ENCODE measurements around the gene POLQ. TPM values are rescaled to one million over a fixed set of nuclear protein-coding genes. Genes with fewer than 3 reads are reported as not detected.
"Not testable (repeated sequence)": the region's sequence is repeated elsewhere in the genome, so short reads cannot be mapped to it uniquely, and the experiment has no call there.

POLQ gene
- total RNA-seq, 4 donors from 2014 or later, result 0.10 to 0.40 (median 0.17) TPM; not detected in 1

DNA sequence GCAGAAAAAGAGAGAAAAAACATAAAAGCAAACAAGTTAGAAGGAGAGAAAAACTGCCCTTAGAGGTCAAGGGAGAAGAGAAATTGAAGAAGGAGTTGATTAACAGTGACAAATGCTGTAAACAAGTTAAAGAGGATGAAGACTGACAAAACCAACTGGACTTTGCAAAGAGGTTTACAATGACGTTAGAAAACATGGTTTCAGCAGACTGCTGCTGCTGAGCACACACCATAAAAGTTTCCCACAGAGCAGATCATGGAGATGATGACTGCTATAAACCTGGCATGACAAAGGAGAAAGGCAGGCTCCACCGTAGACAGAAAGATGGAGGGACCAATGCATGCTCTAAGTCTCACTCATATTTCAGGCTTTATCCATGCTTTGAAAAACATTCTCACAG lies 78.7 kb downstream of the POLQ start:
- intact Hi-C loops (cut with DNase I), result no loop called here
- Histone ChIP-seq H3K36me3 (no peaks in the 10 kb centered on the region), H3K4me1 (no peaks in the 10 kb centered on the region), H3K27ac (no peak overlapping the region), H3K4me3 (replicated peaks in 1 of 3) (no peak overlapping the region), H3K9me3 (no peaks in the 10 kb centered on the region), H3K27me3 (no peaks in the 10 kb centered on the region)
- no peak for TF ChIP-seq POLR2A (IDR thresholded peaks at IDR 0.05)
- TF ChIP-seq, protein P1, sequence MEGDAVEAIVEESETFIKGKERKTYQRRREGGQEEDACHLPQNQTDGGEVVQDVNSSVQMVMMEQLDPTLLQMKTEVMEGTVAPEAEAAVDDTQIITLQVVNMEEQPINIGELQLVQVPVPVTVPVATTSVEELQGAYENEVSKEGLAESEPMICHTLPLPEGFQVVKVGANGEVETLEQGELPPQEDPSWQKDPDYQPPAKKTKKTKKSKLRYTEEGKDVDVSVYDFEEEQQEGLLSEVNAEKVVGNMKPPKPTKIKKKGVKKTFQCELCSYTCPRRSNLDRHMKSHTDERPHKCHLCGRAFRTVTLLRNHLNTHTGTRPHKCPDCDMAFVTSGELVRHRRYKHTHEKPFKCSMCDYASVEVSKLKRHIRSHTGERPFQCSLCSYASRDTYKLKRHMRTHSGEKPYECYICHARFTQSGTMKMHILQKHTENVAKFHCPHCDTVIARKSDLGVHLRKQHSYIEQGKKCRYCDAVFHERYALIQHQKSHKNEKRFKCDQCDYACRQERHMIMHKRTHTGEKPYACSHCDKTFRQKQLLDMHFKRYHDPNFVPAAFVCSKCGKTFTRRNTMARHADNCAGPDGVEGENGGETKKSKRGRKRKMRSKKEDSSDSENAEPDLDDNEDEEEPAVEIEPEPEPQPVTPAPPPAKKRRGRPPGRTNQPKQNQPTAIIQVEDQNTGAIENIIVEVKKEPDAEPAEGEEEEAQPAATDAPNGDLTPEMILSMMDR (IDR thresholded peaks at IDR 0.05), result no peak
- no peak for DNase-seq
- WGBS, 2 donors, result 86 to 87% methylated on average over 2 of the region's 2 CpGs

DNA sequence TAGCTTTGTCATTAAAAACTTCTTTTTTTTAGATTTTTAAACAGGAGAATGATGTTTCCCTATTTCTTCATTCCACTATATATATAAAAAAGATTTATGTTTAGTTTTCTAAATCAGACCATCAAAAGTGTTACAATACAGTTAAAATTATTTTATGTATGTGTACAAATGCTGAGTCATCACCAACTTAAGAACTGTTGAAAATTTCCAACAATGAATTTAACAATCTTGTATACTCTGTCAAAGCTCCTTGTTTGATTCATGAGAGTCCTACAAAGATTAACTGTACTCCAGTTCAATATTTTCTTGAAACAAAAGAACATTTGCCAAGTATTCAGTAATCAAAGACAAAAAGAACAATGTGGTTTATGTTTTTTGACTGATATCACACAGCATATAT lies 82.0 kb downstream of the POLQ start:
- H3K4me1 ChIP-seq, result no peaks in the 10 kb centered on the region
- TF ChIP-seq POLR2A (IDR thresholded peaks at IDR 0.05), result no peak
- TF ChIP-seq, protein P1 (IDR thresholded peaks at IDR 0.05), result no peak
- H3K36me3 ChIP-seq, result no peaks in the 10 kb centered on the region
- no peaks in the 10 kb centered on the region for H3K9me3 ChIP-seq
- no peak overlapping the region for H3K27ac ChIP-seq
- intact Hi-C loops (cut with DNase I), result no loop called here
- DNase-seq, result no peak
- no peak overlapping the region for H3K4me3 ChIP-seq (replicated peaks in 1 of 3)
- H3K27me3 ChIP-seq, result no peaks in the 10 kb centered on the region

DNA sequence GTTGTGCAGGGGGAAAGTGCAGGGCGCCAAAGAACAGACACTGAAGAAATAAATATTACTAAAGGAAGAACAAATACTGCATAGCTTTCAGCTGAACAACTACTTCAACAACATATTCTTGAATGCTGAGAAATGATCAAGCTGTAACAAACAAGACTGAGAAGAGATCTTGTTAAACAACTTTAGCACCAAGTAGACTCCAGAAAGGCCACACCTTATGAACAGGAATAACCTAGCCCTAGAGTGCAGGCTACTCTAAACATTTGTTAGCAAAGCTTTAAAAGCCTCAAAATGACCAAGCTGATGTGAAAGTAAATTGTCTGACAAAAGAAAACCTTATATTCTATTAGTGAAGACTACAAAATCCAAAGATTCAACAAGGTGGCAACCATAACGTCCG lies 83.2 kb downstream of the POLQ start:
- DNase-seq, result no peak
- intact Hi-C loops (cut with DNase I), result no loop called here
- Histone ChIP-seq H3K4me1 (no peaks in the 10 kb centered on the region), H3K36me3 (no peaks in the 10 kb centered on the region), H3K4me3 (replicated peaks in 1 of 3) (no peak overlapping the region), H3K9me3 (no peaks in the 10 kb centered on the region), H3K27me3 (no peaks in the 10 kb centered on the region), H3K27ac (peak overlapping the region in 1 of 3 donors; percentile 3)
- 89 to 94% methylated on average over 3 of the region's 3 CpGs for WGBS, 2 donors
- TF ChIP-seq, protein P1 (IDR thresholded peaks at IDR 0.05), result no peak
- TF ChIP-seq POLR2A (IDR thresholded peaks at IDR 0.05), result no peak

DNA sequence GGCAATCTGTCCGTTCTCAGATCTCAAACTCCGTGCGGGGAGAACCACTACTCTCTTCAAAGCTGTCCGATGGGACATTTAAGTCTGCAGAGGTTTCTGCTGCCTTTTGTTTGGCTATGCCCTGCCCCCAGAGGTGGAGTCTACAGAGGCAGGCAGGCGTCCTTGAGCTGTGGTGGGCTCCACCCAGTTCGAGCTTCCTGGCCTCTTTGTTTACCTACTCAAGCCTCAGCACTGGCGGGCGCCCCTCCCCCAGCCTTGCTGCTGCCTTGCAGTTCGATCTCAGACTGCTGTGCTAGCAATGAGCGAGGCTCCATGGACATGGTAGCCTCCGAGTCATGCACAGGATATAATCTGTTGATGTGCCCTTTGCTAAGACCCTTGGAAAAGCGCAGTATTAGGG lies 94.0 kb downstream of the POLQ start:
- intact Hi-C loops (cut with DNase I); H3K27ac ChIP-seq; H3K27me3 ChIP-seq; H3K4me3 ChIP-seq (replicated peaks in 1 of 3); H3K9me3 ChIP-seq; H3K36me3 ChIP-seq; DNase-seq; H3K4me1 ChIP-seq: not testable (repeated sequence)
- 89 to 90% methylated on average over 12 of the region's 12 CpGs for WGBS, 2 donors

DNA sequence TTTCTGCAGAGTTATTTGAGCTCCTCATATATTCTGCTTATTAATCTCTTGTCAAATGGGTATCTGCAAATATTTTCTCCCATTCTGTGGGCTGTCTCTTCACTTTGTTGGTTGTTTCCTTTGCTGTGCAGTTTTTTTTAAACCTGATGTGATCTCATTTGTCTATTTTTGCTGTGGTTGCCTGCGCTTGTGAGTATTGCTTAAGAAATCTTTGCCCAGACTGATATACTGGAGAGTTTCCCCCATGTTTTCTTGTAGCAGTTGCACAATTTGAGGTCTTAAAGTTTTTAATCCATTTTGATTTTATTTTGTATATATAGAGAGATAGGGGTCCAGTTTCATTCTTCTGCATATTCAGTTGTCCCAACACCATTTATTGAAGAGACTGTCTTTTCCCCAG lies 102.3 kb downstream of the POLQ start:
- Histone ChIP-seq H3K36me3 (no peaks in the 10 kb centered on the region), H3K4me1 (no peaks in the 10 kb centered on the region), H3K9me3 (no peaks in the 10 kb centered on the region), H3K27ac (no peak overlapping the region), H3K4me3 (replicated peaks in 1 of 3) (no peak overlapping the region), H3K27me3 (no peaks in the 10 kb centered on the region)
- no peak for DNase-seq
- intact Hi-C loops (cut with DNase I), result no loop called here
- TF ChIP-seq, protein P1 (IDR thresholded peaks at IDR 0.05), result no peak
- no peak for TF ChIP-seq POLR2A (IDR thresholded peaks at IDR 0.05)
- 94 to 96% methylated on average over 1 of the region's 1 CpG for WGBS, 2 donors

DNA sequence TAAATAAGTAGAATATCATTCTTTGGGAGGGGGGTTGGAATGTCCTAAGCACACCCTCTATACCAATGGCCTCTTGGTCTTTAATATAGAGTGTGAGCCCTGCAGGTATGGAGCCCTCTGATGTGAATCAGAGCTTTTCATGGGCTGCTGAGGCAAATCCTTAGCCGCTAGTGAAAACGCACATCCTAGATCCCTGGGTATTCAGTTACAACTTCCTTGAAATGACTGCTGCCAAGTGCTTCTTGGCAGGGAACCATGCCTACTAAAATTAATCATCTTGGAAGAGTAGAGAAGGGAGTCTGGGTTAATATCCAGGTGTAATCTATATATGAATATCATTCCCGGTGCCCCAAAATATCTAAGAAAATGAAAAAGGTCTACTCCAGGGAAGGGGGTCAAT lies 109.1 kb downstream of the POLQ start:
- intact Hi-C loops (cut with DNase I), result no loop called here
- TF ChIP-seq, protein P1 (IDR thresholded peaks at IDR 0.05), result no peak
- no peak for TF ChIP-seq POLR2A (IDR thresholded peaks at IDR 0.05)
- 66 to 69% methylated on average over 3 of the region's 3 CpGs for WGBS, 2 donors
- Histone ChIP-seq H3K36me3 (no peaks in the 10 kb centered on the region), H3K9me3 (no peaks in the 10 kb centered on the region), H3K4me3 (replicated peaks in 1 of 3) (no peak overlapping the region), H3K27me3 (no peaks in the 10 kb centered on the region), H3K4me1 (peaks cover 0 to 6% of the 10 kb centered on the region in 2 donors), H3K27ac (no peak overlapping the region)
- peak in 1 of 2 donors; percentile 37 for DNase-seq
